Measurements from ENCODE around the gene TMEM170B. TPM values are rescaled to one million over a fixed set of nuclear protein-coding genes. Genes with fewer than 3 reads are reported as not detected.
A peak's percentile ranks its signal among the peaks of the same experiment; 100 is the strongest.

The TMEM170B gene, protein sequence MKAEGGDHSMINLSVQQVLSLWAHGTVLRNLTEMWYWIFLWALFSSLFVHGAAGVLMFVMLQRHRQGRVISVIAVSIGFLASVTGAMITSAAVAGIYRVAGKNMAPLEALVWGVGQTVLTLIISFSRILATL
- polyA plus RNA-seq (2011; rRNA removed) (0.23 and 0.50 TPM in 2 replicates), polyA minus RNA-seq (2011; rRNA and poly(A)+ RNA removed) (0.57 and 0.81 TPM in 2 replicates)

DNA sequence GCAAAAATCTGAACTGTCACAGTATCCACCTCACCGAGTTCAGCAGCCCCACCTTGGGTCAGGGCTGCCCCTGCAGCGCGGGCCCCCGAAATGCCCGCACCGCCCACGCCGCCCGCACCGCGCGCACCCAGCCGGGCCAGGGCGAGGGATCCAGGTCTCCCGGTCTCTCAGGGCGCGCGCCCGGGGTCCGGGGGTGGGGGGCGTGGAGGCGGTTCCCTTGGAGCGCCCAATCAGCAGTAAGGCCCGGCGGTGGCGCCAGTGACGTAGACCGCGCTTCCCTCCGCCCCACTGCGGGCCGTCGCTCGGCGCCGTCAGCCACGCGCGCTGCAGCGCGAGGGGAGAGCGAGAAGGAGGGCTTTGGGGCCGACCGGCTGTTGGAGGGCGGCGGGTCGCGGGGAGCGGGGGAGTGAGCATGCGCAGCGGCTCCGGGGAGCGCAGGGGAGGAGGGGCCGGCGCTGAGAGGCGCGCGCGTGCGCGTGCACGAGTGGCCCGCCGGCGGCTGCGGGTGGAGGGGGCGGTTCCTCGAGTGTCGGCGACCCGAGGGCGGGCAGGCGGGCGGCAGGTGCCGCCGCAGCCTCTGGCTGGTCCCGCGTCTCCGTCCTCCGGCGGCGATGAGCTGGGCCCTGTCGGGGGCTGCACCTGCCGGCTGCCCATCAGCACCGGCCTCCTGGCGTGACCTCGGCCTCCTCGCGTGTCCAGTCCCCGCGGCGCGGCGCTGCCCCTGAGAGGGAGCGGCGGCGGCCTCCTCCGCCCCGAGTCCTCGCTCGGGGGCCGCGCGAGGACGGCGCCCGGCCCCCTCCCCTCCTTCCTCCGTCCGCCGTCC lies at the start of gene TMEM170B:
Gene TMEM170B, plus strand, starts transcription at position 521 of the 823 bp plus-strand sequence. CDS start 529 bp downstream, outside the sequence.
- ChIA-PET CTCF (no interaction called here), POLR2A (no interaction called here)
- Histone ChIP-seq H3K27me3 (ENCODE audit: control insufficient read depth, insufficient read depth, low read length) (peaks cover 6% of the 10 kb centered on the region), H3K4me3 (ENCODE audit: low read depth, low read length) (peak within 1 kb of the TSS; percentile 73), H3K36me3 (ENCODE audit: control insufficient read depth, insufficient read depth, low read length) (no peaks in the 10 kb centered on the region)
- peak; percentile 54 for DNase-seq (ENCODE audit: low read depth)
- TF ChIP-seq, protein P1, sequence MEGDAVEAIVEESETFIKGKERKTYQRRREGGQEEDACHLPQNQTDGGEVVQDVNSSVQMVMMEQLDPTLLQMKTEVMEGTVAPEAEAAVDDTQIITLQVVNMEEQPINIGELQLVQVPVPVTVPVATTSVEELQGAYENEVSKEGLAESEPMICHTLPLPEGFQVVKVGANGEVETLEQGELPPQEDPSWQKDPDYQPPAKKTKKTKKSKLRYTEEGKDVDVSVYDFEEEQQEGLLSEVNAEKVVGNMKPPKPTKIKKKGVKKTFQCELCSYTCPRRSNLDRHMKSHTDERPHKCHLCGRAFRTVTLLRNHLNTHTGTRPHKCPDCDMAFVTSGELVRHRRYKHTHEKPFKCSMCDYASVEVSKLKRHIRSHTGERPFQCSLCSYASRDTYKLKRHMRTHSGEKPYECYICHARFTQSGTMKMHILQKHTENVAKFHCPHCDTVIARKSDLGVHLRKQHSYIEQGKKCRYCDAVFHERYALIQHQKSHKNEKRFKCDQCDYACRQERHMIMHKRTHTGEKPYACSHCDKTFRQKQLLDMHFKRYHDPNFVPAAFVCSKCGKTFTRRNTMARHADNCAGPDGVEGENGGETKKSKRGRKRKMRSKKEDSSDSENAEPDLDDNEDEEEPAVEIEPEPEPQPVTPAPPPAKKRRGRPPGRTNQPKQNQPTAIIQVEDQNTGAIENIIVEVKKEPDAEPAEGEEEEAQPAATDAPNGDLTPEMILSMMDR (IDR thresholded peaks at IDR 0.05; ENCODE audit: insufficient read depth, low read depth, low read length), result no peak

DNA sequence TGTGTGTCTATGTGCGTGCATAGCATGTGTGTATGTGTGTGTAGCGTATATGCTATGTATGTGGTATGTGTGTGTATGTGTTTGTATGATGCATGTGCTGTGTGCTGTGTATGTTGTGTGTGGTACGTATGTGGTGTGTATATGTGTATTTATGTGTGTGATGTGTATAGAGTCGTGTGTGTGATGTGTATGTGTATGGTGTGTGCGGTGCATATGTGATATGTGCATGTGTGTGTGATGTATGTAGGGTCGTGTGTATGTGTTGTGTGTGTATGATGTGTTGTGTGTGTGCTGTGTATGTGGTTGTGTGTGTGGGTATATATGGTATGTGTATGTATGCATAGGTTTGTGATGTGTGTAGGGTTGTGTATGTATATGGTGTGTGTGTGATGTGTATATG lies 46.6 kb upstream of the TMEM170B start:
- CTCF ChIA-PET, result interaction anchor here (1.2 kb wide), 1 partner anchor 316 kb away, joined by 3 read pairs; no protein-coding TSS in a partner anchor
- H3K36me3 ChIP-seq (ENCODE audit: control insufficient read depth, insufficient read depth, low read length), result no peaks in the 10 kb centered on the region

DNA sequence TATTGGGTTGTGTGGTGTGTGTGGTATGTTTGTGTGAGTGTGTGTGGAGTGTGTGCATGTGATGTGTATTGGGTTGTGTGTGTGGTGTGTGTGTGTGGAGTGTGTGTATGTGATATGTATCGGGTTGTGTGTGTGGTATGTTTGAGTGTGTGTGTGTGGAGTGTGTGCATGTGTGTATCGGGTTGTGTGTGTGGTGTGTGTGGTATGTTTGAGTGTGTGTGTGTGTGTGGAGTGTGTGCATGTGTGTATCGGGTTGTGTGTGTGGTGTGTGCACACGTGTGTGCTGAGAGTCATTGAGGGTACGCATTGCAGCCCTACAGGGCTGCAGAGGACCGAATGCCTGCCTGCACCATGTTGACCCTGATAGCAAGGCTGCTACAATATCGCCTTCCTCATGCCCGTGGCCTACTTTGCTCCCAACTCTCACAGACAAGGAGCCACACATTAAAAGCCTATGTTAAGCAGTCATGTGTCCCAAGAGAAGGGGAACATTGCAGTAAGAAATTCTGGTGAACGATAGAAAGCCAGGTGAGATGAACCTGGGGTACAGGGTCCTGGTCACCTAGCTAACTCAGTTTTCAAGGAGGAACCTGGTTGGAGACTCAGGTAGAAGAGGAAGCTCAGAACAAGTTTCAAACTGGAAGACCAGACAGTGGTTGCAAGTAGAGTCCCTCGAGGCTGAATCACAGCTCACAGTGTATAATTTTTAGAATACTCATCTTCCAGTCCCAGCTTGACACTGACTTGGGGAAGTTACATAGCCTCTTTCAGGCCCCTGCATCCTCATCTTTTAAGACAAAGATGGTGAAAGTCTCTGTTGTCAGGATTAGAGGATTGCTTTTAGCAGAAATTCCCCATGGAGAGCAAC lies 45.7 kb upstream of the TMEM170B start:
- no peak overlapping the region for H3K4me3 ChIP-seq (ENCODE audit: low read depth, low read length)
- H3K27me3 ChIP-seq (ENCODE audit: control insufficient read depth, insufficient read depth, low read length), result no peaks in the 10 kb centered on the region
- TF ChIP-seq, protein P1 (IDR thresholded peaks at IDR 0.05; ENCODE audit: insufficient read depth, low read depth, low read length), result no peak
- ChIA-PET POLR2A (no interaction called here), CTCF (interaction anchor here (0.9 kb wide), 1 partner anchor 12 kb away, joined by 4 read pairs; no protein-coding TSS in a partner anchor)
- H3K36me3 ChIP-seq (ENCODE audit: control insufficient read depth, insufficient read depth, low read length), result no peaks in the 10 kb centered on the region
- no peak for DNase-seq (ENCODE audit: low read depth)

More for the DNA sequence above, 46.6 kb upstream of the TMEM170B start:
- DNase-seq (ENCODE audit: low read depth), result no peak
- Histone ChIP-seq H3K4me3 (ENCODE audit: low read depth, low read length) (no peak overlapping the region), H3K27me3 (ENCODE audit: control insufficient read depth, insufficient read depth, low read length) (no peaks in the 10 kb centered on the region)
- POLR2A ChIA-PET, result no interaction called here
- TF ChIP-seq, protein P1 (IDR thresholded peaks at IDR 0.05; ENCODE audit: insufficient read depth, low read depth, low read length), result no peak

DNA sequence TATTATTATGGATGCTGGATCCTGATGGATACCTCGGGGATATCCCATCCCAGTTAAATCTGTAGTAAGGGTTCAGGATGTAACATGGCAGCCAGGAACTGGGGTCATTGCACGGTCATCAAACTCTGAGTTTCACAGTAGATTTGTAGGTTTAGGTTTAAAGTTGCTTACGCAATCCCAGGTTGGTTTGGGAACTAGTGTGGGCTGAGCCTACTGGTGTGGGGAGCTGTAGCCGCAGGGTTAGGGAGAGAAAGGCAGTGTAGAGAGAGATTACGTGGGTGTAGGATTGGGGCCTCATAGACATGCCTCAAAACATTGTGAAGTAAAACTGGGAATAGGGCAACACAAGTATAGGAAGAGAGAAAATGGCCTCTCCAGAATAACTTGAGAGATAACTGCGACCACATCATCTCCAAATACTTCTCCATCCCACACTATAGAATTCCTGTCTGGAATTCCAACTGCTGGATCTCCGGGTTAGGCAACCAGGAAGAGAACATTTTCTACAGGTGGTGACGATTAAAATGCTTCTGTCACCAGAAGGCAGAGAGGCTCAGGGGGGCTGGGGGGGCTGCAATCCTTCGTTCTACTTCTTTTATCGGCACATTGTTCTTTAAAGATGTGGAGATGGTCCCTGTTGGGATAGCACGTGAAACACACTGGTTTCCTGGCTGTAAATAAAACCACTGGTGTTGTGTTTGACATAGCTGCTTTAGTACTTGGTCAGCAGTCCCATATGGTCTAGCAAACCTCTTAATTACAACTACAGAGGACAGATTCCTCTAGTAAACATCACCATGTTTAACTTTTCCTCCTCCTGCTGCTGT lies 44.9 kb upstream of the TMEM170B start:
- CTCF ChIA-PET, result interaction anchor here (0.8 to 4.7 kb wide), 5 partner anchors 9 to 541 kb away, joined by 3 to 45 read pairs (median 4); no protein-coding TSS in a partner anchor
- peak; percentile 55 for DNase-seq (ENCODE audit: low read depth)
- POLR2A ChIA-PET, result interaction anchor here (0.7 to 0.8 kb wide), 2 partner anchors 260 to 397 kb away, joined by 4 to 6 read pairs; partner anchors contain the start of gene NEDD9
- H3K27me3 ChIP-seq (ENCODE audit: control insufficient read depth, insufficient read depth, low read length), result no peaks in the 10 kb centered on the region
- TF ChIP-seq, protein P1 (IDR thresholded peaks at IDR 0.05; ENCODE audit: insufficient read depth, low read depth, low read length), result no peak
- H3K36me3 ChIP-seq (ENCODE audit: control insufficient read depth, insufficient read depth, low read length), result no peaks in the 10 kb centered on the region
- no peak overlapping the region for H3K4me3 ChIP-seq (ENCODE audit: low read depth, low read length)

Measured in BJ (cell line).